Left lung (tissue), 14 donors: ENCODE results near the gene OR5V1. TPM values are rescaled to one million over a fixed set of nuclear protein-coding genes. Genes with fewer than 3 reads are reported as not detected.
A peak's percentile ranks its signal among the peaks of the same experiment; 100 is the strongest.

Experiments used
- ATAC-seq: fragments of 200-7000 bp; cut with Tn5 transposase; one replicate; pipeline ENCODE4 v1.9.1; 2020; ENCODE audit warnings: moderate library complexity
- DNase-seq, 4 donors: peaks; one replicate each; pipeline ENCODE4 v3.0.0-alpha.2; 2013 to 2020
- H3K27ac ChIP-seq, 2 donors: fragments of 200-600 bp; sonication (generic) in 1 of 2; one replicate each; pipeline versions ENCODE4 v1.5.0 to v1.8.0; 2020 to 2021
- H3K27me3 ChIP-seq, 2 donors: fragments of 200-600 bp; sonication (generic) in 1 of 2; one replicate each; pipeline versions ENCODE4 v1.5.0 to v1.8.0; 2020 to 2021
- H3K36me3 ChIP-seq, 2 donors: fragments of 200-600 bp; sonication (generic) in 1 of 2; one replicate each; pipeline versions ENCODE4 v1.5.0 to v1.8.0; 2020 to 2021
- H3K4me1 ChIP-seq, 2 donors: fragments of 200-600 bp; one replicate each; pipeline ENCODE4 v1.8.0; 2021
- H3K4me3 ChIP-seq, 2 donors: fragments of 200-600 bp; sonication (generic) in 1 of 2; one replicate each; pipeline versions ENCODE4 v1.5.0 to v1.8.0; 2020 to 2021; ENCODE audit warnings: mild to moderate bottlenecking in 1 of 2
- H3K9me3 ChIP-seq, 2 donors: fragments of 200-600 bp; sonication (generic) in 1 of 2; one replicate each; pipeline versions ENCODE4 v1.5.0 to v1.8.0; 2020 to 2021
- CTCF ChIP-seq, 2 donors: fragments of 200-600 bp; sonication (generic) in 1 of 2; IDR thresholded peaks; one replicate each; pipeline versions ENCODE4 v1.5.0 to v1.8.0; 2021; ENCODE audit warnings: antibody characterized with exemption in 2 of 2
- intact Hi-C, 2 donors: fragments of 100-400 bp; cut with DNase I; formaldehyde crosslinking; loops; one replicate each; pipeline versions ENCODE4 v1.11.2 to v1.14.2; 2022
- long read RNA-seq, 12 donors: library from polyadenylated mRNA in 2 of 12; unstranded in 2 of 12; transcript quantifications; one replicate each; pipeline ENCODE4 v2.0.0 and lab custom pipeline, GENCODE V29; 2019 to 2026
- polyA plus RNA-seq, 6 donors: library from polyadenylated mRNA; unstranded; fragments of 120-200 nt; gene quantifications; one replicate each; pipeline ENCODE4 v1.2.1, GENCODE V29; 2013; ENCODE audit not compliant: insufficient read length in 6 of 6
- total RNA-seq, 2 donors: library from RNA; stranded (reverse); fragmentation: NEBNext Ultra II Directional; extraction: Animal tissue kit (Norgen Biotek cat#: 25700); gene quantifications; one replicate each; pipeline ENCODE4 v1.2.1, GENCODE V29; 2021
- donor health status: DM: no; HTN: yes; CAD: no.
- donor health status: DM: no; HTN: no; CAD: no.

OR5V1 gene
- not detected for total RNA-seq
- not detected for polyA plus RNA-seq
- long read RNA-seq, donor 1: 0 reads
- long read RNA-seq, donor 2: 0 reads
- long read RNA-seq, donor 3: 0 reads
- long read RNA-seq, donor 4: 0 reads
- long read RNA-seq, donor 5: 0 reads
- long read RNA-seq, donor 6: 0 reads
- long read RNA-seq, donor 7: 0 reads
- long read RNA-seq, donor 8: 0 reads
- long read RNA-seq, donor 9: 0 reads
- long read RNA-seq, donor 10: 0 reads
- long read RNA-seq, donor 11, partial matches to known transcripts: 0 of 1 reads
- long read RNA-seq, donor 11, other reads (novel, unspliced or antisense): 0 of 1 reads
- long read RNA-seq, donor 12: 0 reads

GRCh38 chr6:29368765-29369164 is at the start of gene OR5V1:
Gene OR5V1 (minus strand): TSS chr6:29368865. CDS start chr6:29356195, 12,670 bp downstream.
- no peak for TF ChIP-seq CTCF (IDR thresholded peaks at IDR 0.05)
- ATAC-seq (no peak), DNase-seq (no peak)
- Histone ChIP-seq H3K9me3 (no peaks in the 10 kb centered on the region), H3K36me3 (no peaks in the 10 kb centered on the region), H3K27ac (no peak within 1 kb of the TSS), H3K4me1 (no peaks in the 10 kb centered on the region), H3K27me3 (no peaks in the 10 kb centered on the region), H3K4me3 (no peak within 1 kb of the TSS)
- intact Hi-C loops: no loop called here

GRCh38 chr6:29414588-29414987 is 45.9 kb upstream of the OR5V1 start, which contains the start of gene OR12D1:
Gene OR12D1 (plus strand): TSS chr6:29414928.
- no peak within 1 kb of the TSS for H3K4me3 ChIP-seq
- H3K9me3 ChIP-seq: peaks cover 0 to 10% of the 10 kb centered on the region in 2 donors
- DNase-seq (peak in 1 of 4 donors; percentile 5), ATAC-seq (no peak)
- TF ChIP-seq CTCF (IDR thresholded peaks at IDR 0.05): no peak
- no peak within 1 kb of the TSS for H3K27ac ChIP-seq
- intact Hi-C loops: no loop called here
- peaks cover 0 to 4% of the 10 kb centered on the region in 2 donors for H3K27me3 ChIP-seq
- no peaks in the 10 kb centered on the region for H3K4me1 ChIP-seq
- no peaks in the 10 kb centered on the region for H3K36me3 ChIP-seq

GRCh38 chr6:29403801-29404200 is 35.1 kb upstream of the OR5V1 start:
- no peak for TF ChIP-seq CTCF (IDR thresholded peaks at IDR 0.05)
- Histone ChIP-seq H3K27me3 (no peaks in the 10 kb centered on the region), H3K9me3 (peaks cover 0 to 5% of the 10 kb centered on the region in 2 donors), H3K27ac (no peak overlapping the region), H3K4me1 (no peaks in the 10 kb centered on the region), H3K4me3 (no peak overlapping the region), H3K36me3 (no peaks in the 10 kb centered on the region)
- intact Hi-C loops: no loop called here
- no peak for ATAC-seq
- no peak for DNase-seq

GRCh38 chr6:29399525-29399924 is 30.9 kb upstream of the OR5V1 start:
- DNase-seq: no peak
- intact Hi-C loops: no loop called here
- H3K27me3 ChIP-seq: no peaks in the 10 kb centered on the region
- H3K27ac ChIP-seq: no peak overlapping the region
- H3K9me3 ChIP-seq: no peaks in the 10 kb centered on the region
- no peak for TF ChIP-seq CTCF (IDR thresholded peaks at IDR 0.05)
- H3K4me3 ChIP-seq: no peak overlapping the region
- H3K4me1 ChIP-seq: no peaks in the 10 kb centered on the region
- no peaks in the 10 kb centered on the region for H3K36me3 ChIP-seq
- no peak for ATAC-seq

GRCh38 chr6:29395331-29395730 is 26.7 kb upstream of the OR5V1 start, which contains the start of gene OR12D2:
Gene OR12D2 (plus strand): TSS chr6:29395631. CDS start chr6:29396700, 1,069 bp downstream.
- Histone ChIP-seq H3K9me3 (no peaks in the 10 kb centered on the region), H3K4me3 (no peak within 1 kb of the TSS), H3K4me1 (no peaks in the 10 kb centered on the region), H3K27ac (no peak within 1 kb of the TSS), H3K36me3 (no peaks in the 10 kb centered on the region), H3K27me3 (peaks cover 0 to 9% of the 10 kb centered on the region in 2 donors)
- no peak for ATAC-seq
- no peak for DNase-seq
- TF ChIP-seq CTCF (IDR thresholded peaks at IDR 0.05): no peak
- intact Hi-C loops: no loop called here
